Smooth muscle cell (in vitro differentiated cells): Measurements from ENCODE around the gene NFIX. TPM values are rescaled to one million over a fixed set of nuclear protein-coding genes. Genes with fewer than 3 reads are reported as not detected.

Experiments used
- DNase-seq: peaks from one replicate; lab custom pipeline; 2025; ENCODE audit not compliant: unreplicated experiment; lab: John Stamatoyannopoulos, UW
- H2AFZ ChIP-seq: fragments of 200-600 bp; sonication (generic); 2 replicates; pipeline ENCODE4 v1.6.0; 2016; ENCODE audit warnings: antibody characterized with exemption, low read depth, mild to moderate bottlenecking
- H3F3A ChIP-seq: fragments of 200-600 bp; sonication (generic); 2 replicates; pipeline ENCODE4 v1.6.0; 2017; ENCODE audit warnings: antibody characterized with exemption, low read depth
- H3K27ac ChIP-seq: fragments of 200-600 bp; sonication (generic); 2 replicates; pipeline ENCODE4 v1.5.1; 2016; ENCODE audit warnings: low read depth, mild to moderate bottlenecking
- H3K27me3 ChIP-seq: fragments of 200-600 bp; sonication (generic); 2 replicates; pipeline ENCODE4 v1.6.1; 2016; ENCODE audit warnings: low read depth, mild to moderate bottlenecking
- H3K36me3 ChIP-seq: fragments of 200-600 bp; sonication (generic); 2 replicates; pipeline ENCODE4 v1.5.1; 2016; ENCODE audit warnings: low read depth
- H3K4me1 ChIP-seq: fragments of 200-600 bp; sonication (generic); 2 replicates; pipeline ENCODE4 v1.5.1; 2016; ENCODE audit warnings: low read depth
- H3K4me2 ChIP-seq: fragments of 200-600 bp; sonication (generic); 2 replicates; pipeline ENCODE4 v1.6.0; 2016; ENCODE audit warnings: mild to moderate bottlenecking
- H3K4me3 ChIP-seq: fragments of 200-600 bp; sonication (generic); 2 replicates; pipeline ENCODE4 v1.5.1; 2016; ENCODE audit warnings: mild to moderate bottlenecking
- H3K79me2 ChIP-seq: fragments of 200-600 bp; sonication (generic); 2 replicates; pipeline ENCODE4 v1.6.0; 2016; ENCODE audit warnings: low read depth, mild to moderate bottlenecking
- H3K9ac ChIP-seq: fragments of 200-600 bp; sonication (generic); 2 replicates; pipeline ENCODE4 v1.6.0; 2016; ENCODE audit warnings: low read depth
- H3K9me3 ChIP-seq: fragments of 200-600 bp; sonication (generic); replicated peaks from 2 replicates; pipeline ENCODE4 v1.5.1; 2016; ENCODE audit warnings: low read depth
- H4K20me1 ChIP-seq: fragments of 200-600 bp; sonication (generic); 2 replicates; pipeline ENCODE4 v1.6.0; 2016; ENCODE audit warnings: low read depth
- WGBS: methylation state at CpG from one replicate; pipeline ENCODE4 v1.1.7; 2016; ENCODE audit warnings: low lambda C conversion rate; 5-methylcytosine and 5-hydroxymethylcytosine counted together
- polyA plus RNA-seq: library from polyadenylated mRNA; unstranded; fragments of >200 nt; fragmentation: Nextera tagmentation; extraction: Ambion mirVana; gene quantifications from 2 replicates; pipeline ENCODE4 v1.2.1, GENCODE V29; 2016
- total RNA-seq: library from RNA; depleted of rRNA; stranded (reverse); fragments of >200 nt; gene quantifications from 2 replicates; pipeline ENCODE4 v1.2.3, GENCODE V29; 2014
- TF ChIP-seq, protein P1 (sequence below): fragments of 200-600 bp; sonication (generic); IDR thresholded peaks from 2 replicates; pipeline ENCODE4 v1.5.1; 2017; ENCODE audit warnings: borderline replicate concordance, mild to moderate bottlenecking, antibody characterized with exemption; ENCODE audit not compliant: insufficient read depth, poor library complexity, severe bottlenecking

Gene NFIX
- total and polyA plus RNA-seq, 2 experiments from 2014 or later = 1.9 to 2.3 TPM

DNA sequence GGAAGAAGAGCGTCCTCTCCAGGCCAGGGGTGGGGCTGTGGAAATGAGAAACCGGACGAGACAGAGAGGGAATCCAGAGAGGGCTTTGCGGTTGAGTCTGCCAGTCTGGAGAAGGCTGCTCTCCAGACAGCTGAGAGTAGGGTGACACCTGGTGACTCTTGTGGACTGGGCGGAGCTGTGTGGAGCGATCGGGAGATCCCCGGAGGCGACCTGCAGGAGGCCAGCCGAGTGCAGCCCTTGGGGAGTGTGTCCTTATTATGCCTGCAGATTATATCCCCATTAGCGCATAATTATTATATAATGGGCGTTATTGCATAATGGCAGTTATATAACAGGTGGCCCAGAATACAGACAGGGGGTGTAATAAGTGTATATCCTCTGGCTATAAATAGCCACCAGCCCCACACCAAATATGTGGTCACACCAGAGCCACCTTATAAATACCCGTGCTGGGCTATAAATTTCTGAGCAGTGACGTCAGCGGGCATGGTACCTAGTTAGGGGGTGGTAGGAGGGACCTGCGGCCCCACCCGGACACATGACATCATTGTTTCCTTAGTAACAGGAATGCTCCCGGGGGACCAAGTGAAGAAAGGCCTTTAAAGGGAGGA lies 41.2 kb downstream of the NFIX start:
- Histone ChIP-seq H3K9ac (peak overlapping the region; percentile 79), H3K4me3 (no peak overlapping the region)
- DNase-seq = no peak

DNA sequence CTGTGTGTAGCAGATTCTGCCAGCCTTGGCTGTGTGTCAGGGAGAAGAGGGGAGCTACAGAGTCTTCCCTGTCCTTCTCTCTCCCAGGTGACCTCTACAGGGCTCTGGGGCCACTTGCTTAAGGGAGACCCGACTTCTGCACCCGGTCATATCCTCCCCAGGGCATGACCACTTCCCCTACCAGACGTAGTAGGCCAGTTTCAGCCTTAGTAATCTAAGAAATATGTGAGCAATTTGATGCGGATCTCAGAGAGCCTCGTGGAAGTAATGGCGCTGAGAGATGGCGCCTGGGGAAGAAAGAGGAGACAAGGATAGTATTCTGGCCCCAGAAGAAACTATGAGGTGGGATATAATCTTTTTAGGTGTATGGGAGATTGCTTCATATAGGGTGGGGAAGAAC lies 41.9 kb downstream of the NFIX start:
- Histone ChIP-seq H3K27me3 (no peaks in the 10 kb centered on the region), H3K4me3 (no peak overlapping the region), H3K9ac (peak overlapping the region; percentile 79), H3K4me1 (peaks cover 11% of the 10 kb centered on the region), H3F3A (no peaks in the 10 kb centered on the region), H3K36me3 (no peaks in the 10 kb centered on the region), H4K20me1 (no peaks in the 10 kb centered on the region), H2AFZ (peak overlapping the region; percentile 26), H3K27ac (peak overlapping the region; percentile 74), H3K4me2 (peak overlapping the region; percentile 73), H3K9me3 (no peaks in the 10 kb centered on the region), H3K79me2 (no peaks in the 10 kb centered on the region)
- TF ChIP-seq, protein P1, sequence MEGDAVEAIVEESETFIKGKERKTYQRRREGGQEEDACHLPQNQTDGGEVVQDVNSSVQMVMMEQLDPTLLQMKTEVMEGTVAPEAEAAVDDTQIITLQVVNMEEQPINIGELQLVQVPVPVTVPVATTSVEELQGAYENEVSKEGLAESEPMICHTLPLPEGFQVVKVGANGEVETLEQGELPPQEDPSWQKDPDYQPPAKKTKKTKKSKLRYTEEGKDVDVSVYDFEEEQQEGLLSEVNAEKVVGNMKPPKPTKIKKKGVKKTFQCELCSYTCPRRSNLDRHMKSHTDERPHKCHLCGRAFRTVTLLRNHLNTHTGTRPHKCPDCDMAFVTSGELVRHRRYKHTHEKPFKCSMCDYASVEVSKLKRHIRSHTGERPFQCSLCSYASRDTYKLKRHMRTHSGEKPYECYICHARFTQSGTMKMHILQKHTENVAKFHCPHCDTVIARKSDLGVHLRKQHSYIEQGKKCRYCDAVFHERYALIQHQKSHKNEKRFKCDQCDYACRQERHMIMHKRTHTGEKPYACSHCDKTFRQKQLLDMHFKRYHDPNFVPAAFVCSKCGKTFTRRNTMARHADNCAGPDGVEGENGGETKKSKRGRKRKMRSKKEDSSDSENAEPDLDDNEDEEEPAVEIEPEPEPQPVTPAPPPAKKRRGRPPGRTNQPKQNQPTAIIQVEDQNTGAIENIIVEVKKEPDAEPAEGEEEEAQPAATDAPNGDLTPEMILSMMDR = no peak
- DNase-seq = no peak
- 29% methylated on average over 7 of the region's 7 CpGs for WGBS

More for the DNA sequence above, 41.2 kb downstream of the NFIX start:
- H3K36me3 ChIP-seq = no peaks in the 10 kb centered on the region
- H4K20me1 ChIP-seq = no peaks in the 10 kb centered on the region
- WGBS = 55% methylated on average over 18 of the region's 18 CpGs
- no peak overlapping the region for H2AFZ ChIP-seq
- H3K27ac ChIP-seq = peak overlapping the region; percentile 74
- no peaks in the 10 kb centered on the region for H3K79me2 ChIP-seq
- TF ChIP-seq, protein P1 = peak; percentile 4
- H3K27me3 ChIP-seq = no peaks in the 10 kb centered on the region
- H3K9me3 ChIP-seq = no peaks in the 10 kb centered on the region
- H3F3A ChIP-seq = no peaks in the 10 kb centered on the region
- peak overlapping the region; percentile 73 for H3K4me2 ChIP-seq
- H3K4me1 ChIP-seq = peaks cover 18% of the 10 kb centered on the region

DNA sequence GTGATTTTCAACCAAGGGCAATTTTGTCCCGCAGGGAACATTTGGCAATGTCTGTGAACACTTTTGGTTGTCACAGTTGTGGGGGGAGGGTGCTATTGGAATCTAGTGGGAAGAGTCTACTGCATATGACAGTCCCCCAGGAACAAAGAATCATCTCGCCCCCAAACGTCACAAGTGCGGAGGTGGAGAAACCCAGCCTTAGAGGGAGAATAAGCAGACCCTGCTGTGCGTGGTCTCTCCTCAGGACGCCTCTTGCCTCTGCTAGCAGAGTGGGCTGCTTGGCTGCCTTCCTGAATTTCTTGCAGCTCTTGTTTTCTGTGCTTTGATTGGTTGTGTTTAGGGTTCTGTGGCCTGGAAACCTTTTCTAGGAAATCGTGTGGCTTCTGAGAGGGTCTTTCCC lies 42.5 kb downstream of the NFIX start:
- no peak overlapping the region for H3K9ac ChIP-seq
- H3K4me3 ChIP-seq = no peak overlapping the region
- TF ChIP-seq, protein P1 = no peak
- no peaks in the 10 kb centered on the region for H3K9me3 ChIP-seq
- H3K27ac ChIP-seq = no peak overlapping the region
- H3K79me2 ChIP-seq = no peaks in the 10 kb centered on the region
- H3K27me3 ChIP-seq = no peaks in the 10 kb centered on the region
- no peaks in the 10 kb centered on the region for H4K20me1 ChIP-seq
- H3K4me2 ChIP-seq = no peak overlapping the region
- H3K4me1 ChIP-seq = peaks cover 7% of the 10 kb centered on the region
- DNase-seq = no peak
- H2AFZ ChIP-seq = peak overlapping the region; percentile 26
- WGBS = 83% methylated on average over 7 of the region's 7 CpGs
- no peaks in the 10 kb centered on the region for H3F3A ChIP-seq
- no peaks in the 10 kb centered on the region for H3K36me3 ChIP-seq
